Esophagus squamous epithelium (tissue), 5 donors: ENCODE measurements around the gene LRR1. TPM values are rescaled to one million over a fixed set of nuclear protein-coding genes. Genes with fewer than 3 reads are reported as not detected.
A peak's percentile ranks its signal among the peaks of the same experiment; 100 is the strongest.

Experiments used
- DNase-seq: peaks from one replicate; lab custom pipeline; 2025; lab: John Stamatoyannopoulos, UW
- H3K27ac ChIP-seq, 4 donors: fragments of 200-600 bp; sonication (generic); one replicate each; pipeline ENCODE4 v1.5.1; 2016 to 2019; ENCODE audit warnings: mild to moderate bottlenecking in 1 of 4
- H3K27me3 ChIP-seq, 4 donors: fragments of 200-600 bp; sonication (generic); 1 replicate in 3 of 4; 2 replicates in 1 of 4; pipeline versions ENCODE4 v1.5.1 to v1.6.0; 2017 to 2021; ENCODE audit warnings: antibody characterized with exemption in 1 of 4
- H3K36me3 ChIP-seq, 3 donors: fragments of 200-600 bp; sonication (generic); one replicate each; pipeline ENCODE4 v1.5.1; 2016 to 2019
- H3K4me1 ChIP-seq, 3 donors: fragments of 200-600 bp; sonication (generic); one replicate each; pipeline ENCODE4 v1.5.1; 2017 to 2019
- H3K4me3 ChIP-seq, 4 donors: fragments of 200-600 bp; sonication (generic); 1 replicate in 3 of 4; 2 replicates in 1 of 4; pipeline ENCODE4 v1.5.1; 2016 to 2019; ENCODE audit warnings: mild to moderate bottlenecking in 2 of 4, moderate library complexity in 1 of 4
- H3K9me3 ChIP-seq, 3 donors: fragments of 200-600 bp; sonication (generic); one replicate each; pipeline ENCODE4 v1.5.1; 2016 to 2019
- POLR2A ChIP-seq, 4 donors: fragments of 450-650 bp; IDR thresholded peaks; one replicate each; pipeline ENCODE4 v1.6.1; 2017; ENCODE audit warnings: antibody characterized with exemption in 4 of 4, mild to moderate bottlenecking in 4 of 4, moderate library complexity in 3 of 4
- WGBS, 2 donors: methylation state at CpG; one replicate each; pipeline ENCODE4 v1.1.5; 2018; 5-methylcytosine and 5-hydroxymethylcytosine counted together
- intact Hi-C: fragments of 100-400 bp; cut with DNase I; formaldehyde crosslinking; loops from one replicate; pipeline ENCODE4 v1.15.0; 2022
- small RNA-seq, 4 donors: library from RNA; depleted of rRNA; stranded (forward); fragments of <200 nt; gene quantifications; one replicate each; pipeline ENCODE3, GENCODE V24; 2016
- total RNA-seq, 4 donors: library from RNA; depleted of rRNA; stranded (reverse); fragments of >200 nt; gene quantifications; one replicate each; pipeline ENCODE4 v1.1.0, GENCODE V29; 2016
- TF ChIP-seq, protein P1 (sequence below), 6 experiments: fragments of 450-650 bp in 4 of 6; fragments of 200-600 bp in 2 of 6; sonication (generic) in 2 of 6; IDR thresholded peaks; one replicate each; pipeline ENCODE4 v1.5.1; 2016 to 2019; ENCODE audit warnings: antibody characterized with exemption in 6 of 6, mild to moderate bottlenecking in 4 of 6, moderate library complexity in 4 of 6
- donor health status: DM: yes; HTN: yes; CAD: no.

LRR1 gene
- total RNA-seq, 4 donors from 2014 or later, result 5.5 to 19.8 (median 12.8) TPM

DNA sequence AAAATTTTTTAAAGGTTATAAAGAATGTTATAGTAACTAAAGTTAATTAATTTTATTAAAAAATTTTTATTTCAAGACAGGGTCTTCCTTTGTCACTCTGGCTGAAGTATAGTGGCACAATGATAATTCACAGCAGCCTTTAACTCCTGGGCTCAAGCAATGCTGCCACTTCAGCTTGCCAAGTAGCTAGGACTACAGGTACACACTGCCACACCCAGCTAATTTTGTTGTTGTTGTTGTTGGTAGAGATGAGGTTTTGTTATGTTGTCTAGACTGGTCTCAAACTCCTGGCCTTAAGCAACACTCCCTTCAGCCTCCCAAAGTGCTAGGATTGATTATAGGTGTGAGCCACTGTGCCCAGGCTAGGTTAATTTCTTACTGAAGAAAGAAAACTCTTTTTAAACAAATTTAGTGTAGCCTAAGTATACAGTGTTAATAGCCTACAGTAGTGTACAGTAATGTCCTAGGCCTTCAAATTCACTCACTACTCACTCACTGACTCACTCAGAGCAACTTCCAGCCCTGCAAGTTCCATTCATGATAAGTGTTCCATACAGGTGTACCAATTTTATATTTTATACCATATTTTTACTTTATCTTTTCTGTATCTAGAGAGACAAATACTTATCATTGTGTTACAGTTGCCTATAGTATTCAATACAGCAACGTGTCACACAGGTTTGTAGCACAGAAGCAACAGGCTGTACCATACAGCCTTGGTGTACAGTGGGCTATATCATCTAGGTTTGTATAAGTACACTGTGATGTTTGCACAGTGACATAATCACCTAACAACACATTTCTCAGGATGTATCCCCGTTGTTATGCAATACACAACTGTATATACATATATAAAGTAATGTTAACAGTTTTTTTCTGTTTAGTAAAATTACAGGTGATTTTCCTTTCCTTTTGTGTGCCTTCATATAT is 61.1 kb downstream of the LRR1 start:
- Histone ChIP-seq H3K4me3 (no peak overlapping the region), H3K27ac (peak overlapping the region in 3 of 4 donors; percentile 25 to 62 (median 40)), H3K36me3 (no peaks in the 10 kb centered on the region), H3K4me1 (peaks cover 0 to 35% (median 3%) of the 10 kb centered on the region in 3 donors), H3K27me3 (no peaks in the 10 kb centered on the region), H3K9me3 (no peaks in the 10 kb centered on the region)
- intact Hi-C loops, result no loop called here
- DNase-seq, result no peak
- WGBS, 2 donors, result 61 to 86% methylated on average over 2 of the region's 2 CpGs
- TF ChIP-seq POLR2A (IDR thresholded peaks at IDR 0.05), result no peak
- TF ChIP-seq, protein P1, sequence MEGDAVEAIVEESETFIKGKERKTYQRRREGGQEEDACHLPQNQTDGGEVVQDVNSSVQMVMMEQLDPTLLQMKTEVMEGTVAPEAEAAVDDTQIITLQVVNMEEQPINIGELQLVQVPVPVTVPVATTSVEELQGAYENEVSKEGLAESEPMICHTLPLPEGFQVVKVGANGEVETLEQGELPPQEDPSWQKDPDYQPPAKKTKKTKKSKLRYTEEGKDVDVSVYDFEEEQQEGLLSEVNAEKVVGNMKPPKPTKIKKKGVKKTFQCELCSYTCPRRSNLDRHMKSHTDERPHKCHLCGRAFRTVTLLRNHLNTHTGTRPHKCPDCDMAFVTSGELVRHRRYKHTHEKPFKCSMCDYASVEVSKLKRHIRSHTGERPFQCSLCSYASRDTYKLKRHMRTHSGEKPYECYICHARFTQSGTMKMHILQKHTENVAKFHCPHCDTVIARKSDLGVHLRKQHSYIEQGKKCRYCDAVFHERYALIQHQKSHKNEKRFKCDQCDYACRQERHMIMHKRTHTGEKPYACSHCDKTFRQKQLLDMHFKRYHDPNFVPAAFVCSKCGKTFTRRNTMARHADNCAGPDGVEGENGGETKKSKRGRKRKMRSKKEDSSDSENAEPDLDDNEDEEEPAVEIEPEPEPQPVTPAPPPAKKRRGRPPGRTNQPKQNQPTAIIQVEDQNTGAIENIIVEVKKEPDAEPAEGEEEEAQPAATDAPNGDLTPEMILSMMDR (IDR thresholded peaks at IDR 0.05), result no peak

Small RNA genes lying within 50 kb of the gene (small RNA-seq; reads per million reads assigned to genes)
- gene AL139099.3, result 0 reads per million in 4 donors
- gene AL139099.4, result 0 reads per million in 4 donors
- 0 reads per million in 4 donors for gene RF00019
- gene RNA5SP384, result 0 reads per million in 4 donors

Other genes with a start within 250 kb of the LRR1 start
- over 10,000 TPM in 1 of 4 donors, 1,000 to 10,000 TPM in 2, 100 to 1,000 TPM in 1; 911 to 13,326 (median 8,997) TPM for gene RPS29, start 12.6 kb upstream of the LRR1 start, total RNA-seq
- 100 to 1,000 TPM; 188 to 260 (median 211) TPM for gene RPL36AL, start 21.7 kb downstream of the LRR1 start, total RNA-seq
- gene MGAT2, start 21.9 kb downstream of the LRR1 start, total RNA-seq, result 10 to 100 TPM; 13.9 to 28.0 (median 19.7) TPM
- gene DNAAF2, start 36.3 kb downstream of the LRR1 start, total RNA-seq, result 10 to 100 TPM in 2 of 4 donors, 1 to 10 TPM in 2; 5.0 to 11.6 (median 9.6) TPM
- 10 to 100 TPM in 2 of 4 donors, 1 to 10 TPM in 2; 7.9 to 23.5 (median 13.2) TPM for gene POLE2, start 89.3 kb downstream of the LRR1 start, total RNA-seq
- 1 to 10 TPM in 3 of 4 donors, under 1 TPM in 1; 0.97 to 6.5 (median 3.2) TPM for gene KLHDC1, start 94.2 kb downstream of the LRR1 start, total RNA-seq
- 10 to 100 TPM; 21.1 to 56.1 (median 41.5) TPM for gene KLHDC2, start 169.2 kb downstream of the LRR1 start, total RNA-seq